Measurements from ENCODE around the gene SPIRE1.

Gene SPIRE1

DNA sequence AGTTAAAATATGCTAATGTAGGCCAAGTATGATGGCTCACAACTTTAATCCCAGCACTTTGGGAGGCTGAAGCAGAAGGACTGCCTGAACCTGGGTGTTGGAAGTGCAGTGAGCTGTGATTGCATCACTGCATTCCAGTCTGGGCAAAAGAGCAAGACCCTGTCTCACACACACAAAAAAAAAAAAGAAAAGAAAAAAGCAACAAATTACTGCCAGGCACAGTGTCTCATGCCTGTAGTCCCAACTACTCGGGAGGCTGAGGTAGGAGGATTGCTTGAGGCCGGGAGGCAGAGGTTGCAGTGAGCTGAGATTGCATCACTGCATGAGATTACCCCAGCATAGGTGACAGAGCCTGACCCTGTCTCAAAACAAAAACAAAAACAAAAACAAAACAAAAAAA, 139.6 kb downstream of the SPIRE1 start:
- TF ChIP-seq, protein P1, sequence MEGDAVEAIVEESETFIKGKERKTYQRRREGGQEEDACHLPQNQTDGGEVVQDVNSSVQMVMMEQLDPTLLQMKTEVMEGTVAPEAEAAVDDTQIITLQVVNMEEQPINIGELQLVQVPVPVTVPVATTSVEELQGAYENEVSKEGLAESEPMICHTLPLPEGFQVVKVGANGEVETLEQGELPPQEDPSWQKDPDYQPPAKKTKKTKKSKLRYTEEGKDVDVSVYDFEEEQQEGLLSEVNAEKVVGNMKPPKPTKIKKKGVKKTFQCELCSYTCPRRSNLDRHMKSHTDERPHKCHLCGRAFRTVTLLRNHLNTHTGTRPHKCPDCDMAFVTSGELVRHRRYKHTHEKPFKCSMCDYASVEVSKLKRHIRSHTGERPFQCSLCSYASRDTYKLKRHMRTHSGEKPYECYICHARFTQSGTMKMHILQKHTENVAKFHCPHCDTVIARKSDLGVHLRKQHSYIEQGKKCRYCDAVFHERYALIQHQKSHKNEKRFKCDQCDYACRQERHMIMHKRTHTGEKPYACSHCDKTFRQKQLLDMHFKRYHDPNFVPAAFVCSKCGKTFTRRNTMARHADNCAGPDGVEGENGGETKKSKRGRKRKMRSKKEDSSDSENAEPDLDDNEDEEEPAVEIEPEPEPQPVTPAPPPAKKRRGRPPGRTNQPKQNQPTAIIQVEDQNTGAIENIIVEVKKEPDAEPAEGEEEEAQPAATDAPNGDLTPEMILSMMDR (IDR thresholded peaks at IDR 0.05; ENCODE audit: insufficient read depth, low read length, poor library complexity, severe bottlenecking): no peak
- Histone ChIP-seq H3K9ac (ENCODE audit: low read length) (no peak overlapping the region), H3K4me3 (ENCODE audit: insufficient read depth, low read length, poor library complexity, severe bottlenecking) (no peak overlapping the region), H3K79me2 (ENCODE audit: insufficient read depth, low read length) (no peaks in the 10 kb centered on the region), H3K27me3 (ENCODE audit: low read length) (no peaks in the 10 kb centered on the region), H4K20me1 (ENCODE audit: low read depth, low read length) (no peaks in the 10 kb centered on the region), H3K9me3 (ENCODE audit: insufficient read depth, low read length) (no peaks in the 10 kb centered on the region), H3K27ac (ENCODE audit: low read depth, low read length) (no peak overlapping the region), H3K9me2 (replicated peaks; ENCODE audit: insufficient read depth, low read length) (no peaks in the 10 kb centered on the region), H3F3A (ENCODE audit: insufficient read depth) (no peaks in the 10 kb centered on the region), H3K4me2 (ENCODE audit: low read depth, low read length, poor library complexity, severe bottlenecking) (no peak overlapping the region), H2AFZ (ENCODE audit: low read depth, low read length, severe bottlenecking) (no peak overlapping the region), H3K36me3 (ENCODE audit: low read length) (no peaks in the 10 kb centered on the region)

DNA sequence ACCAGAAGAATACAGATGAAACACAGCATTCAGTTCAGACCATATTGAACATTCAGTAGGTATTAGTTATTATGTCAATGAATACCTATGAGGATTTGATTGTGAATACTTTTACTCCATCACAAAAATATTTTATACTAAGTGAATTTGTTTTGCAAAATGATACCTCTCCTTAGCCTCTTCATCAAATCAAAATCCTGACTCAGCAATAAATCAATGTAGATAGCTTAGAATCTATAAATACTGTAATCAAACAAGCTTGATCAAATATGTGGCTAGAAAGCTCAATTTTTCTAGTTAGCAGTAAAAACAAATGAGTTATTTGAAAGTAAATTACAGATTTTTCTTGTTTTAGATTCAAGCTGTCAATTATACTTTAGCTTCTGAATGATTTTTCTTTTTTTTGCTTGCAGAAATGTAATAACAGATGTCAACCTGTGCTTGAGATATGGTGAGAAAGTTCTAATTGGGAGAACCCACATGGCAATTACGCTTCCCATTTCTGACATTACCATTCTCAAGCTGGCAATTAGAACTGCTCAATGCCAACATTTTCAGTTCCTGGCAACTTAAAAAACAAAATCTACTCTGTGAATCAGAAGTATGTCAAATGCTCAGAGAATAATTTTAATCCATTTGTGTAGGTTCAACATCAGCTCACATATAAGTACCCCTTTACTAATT, 140.6 kb downstream of the SPIRE1 start:
- Histone ChIP-seq H3K27me3 (ENCODE audit: low read length) (no peaks in the 10 kb centered on the region), H3K9ac (ENCODE audit: low read length) (no peak overlapping the region), H3K27ac (ENCODE audit: low read depth, low read length) (no peak overlapping the region), H3K36me3 (ENCODE audit: low read length) (no peaks in the 10 kb centered on the region), H2AFZ (ENCODE audit: low read depth, low read length, severe bottlenecking) (no peak overlapping the region), H3F3A (ENCODE audit: insufficient read depth) (no peaks in the 10 kb centered on the region), H3K4me2 (ENCODE audit: low read depth, low read length, poor library complexity, severe bottlenecking) (no peak overlapping the region), H3K9me2 (replicated peaks; ENCODE audit: insufficient read depth, low read length) (no peaks in the 10 kb centered on the region), H3K79me2 (ENCODE audit: insufficient read depth, low read length) (no peaks in the 10 kb centered on the region), H3K4me3 (ENCODE audit: insufficient read depth, low read length, poor library complexity, severe bottlenecking) (no peak overlapping the region), H3K9me3 (ENCODE audit: insufficient read depth, low read length) (no peaks in the 10 kb centered on the region), H4K20me1 (ENCODE audit: low read depth, low read length) (no peaks in the 10 kb centered on the region)
- TF ChIP-seq, protein P1 (IDR thresholded peaks at IDR 0.05; ENCODE audit: insufficient read depth, low read length, poor library complexity, severe bottlenecking): no peak
- no peak for TF ChIP-seq EZH2phosphoT487 (conservative IDR thresholded peaks at IDR 0.05; ENCODE audit: low read length)

DNA sequence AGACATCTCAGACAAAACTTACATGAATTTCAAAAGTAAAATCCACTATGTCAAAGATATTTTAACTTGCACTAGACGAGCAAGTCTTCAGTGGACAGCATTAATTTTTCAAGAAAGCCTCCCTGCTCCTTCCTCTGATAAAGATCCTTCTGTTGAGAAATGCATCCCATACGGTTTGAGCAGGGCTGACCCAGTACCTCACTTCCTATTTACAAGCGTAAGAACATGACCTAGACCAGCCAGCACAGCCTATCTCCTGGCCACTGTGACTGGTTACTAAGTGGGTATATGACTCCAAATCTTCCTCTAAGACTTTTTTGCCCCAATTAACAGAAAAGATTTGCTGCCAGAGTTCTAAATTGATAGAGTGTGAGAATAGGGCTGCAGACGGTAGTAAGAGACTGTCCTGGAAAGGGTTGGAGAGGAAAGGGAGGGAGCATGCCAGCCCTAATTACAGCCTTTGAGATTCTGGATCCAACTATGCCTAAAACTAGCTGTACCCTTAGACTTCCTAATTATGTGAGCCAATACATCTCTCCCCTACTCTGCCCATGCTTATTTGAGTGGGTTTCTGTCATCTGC, 141.8 kb downstream of the SPIRE1 start:
- Histone ChIP-seq H3K9me3 (ENCODE audit: insufficient read depth, low read length) (no peaks in the 10 kb centered on the region), H3K9ac (ENCODE audit: low read length) (no peak overlapping the region), H3K9me2 (replicated peaks; ENCODE audit: insufficient read depth, low read length) (no peaks in the 10 kb centered on the region), H4K20me1 (ENCODE audit: low read depth, low read length) (no peaks in the 10 kb centered on the region), H3K27ac (ENCODE audit: low read depth, low read length) (no peak overlapping the region), H3K36me3 (ENCODE audit: low read length) (no peaks in the 10 kb centered on the region), H3K4me2 (ENCODE audit: low read depth, low read length, poor library complexity, severe bottlenecking) (no peak overlapping the region), H3K79me2 (ENCODE audit: insufficient read depth, low read length) (no peaks in the 10 kb centered on the region), H3F3A (ENCODE audit: insufficient read depth) (no peaks in the 10 kb centered on the region), H3K27me3 (ENCODE audit: low read length) (no peaks in the 10 kb centered on the region), H2AFZ (ENCODE audit: low read depth, low read length, severe bottlenecking) (no peak overlapping the region), H3K4me3 (ENCODE audit: insufficient read depth, low read length, poor library complexity, severe bottlenecking) (no peak overlapping the region)
- no peak for TF ChIP-seq EZH2phosphoT487 (conservative IDR thresholded peaks at IDR 0.05; ENCODE audit: low read length)
- TF ChIP-seq, protein P1 (IDR thresholded peaks at IDR 0.05; ENCODE audit: insufficient read depth, low read length, poor library complexity, severe bottlenecking): no peak
